Gastrocnemius medialis (tissue), 4 donors: Measurements from ENCODE around the gene ATP8B4. TPM values are rescaled to one million over a fixed set of nuclear protein-coding genes. Genes with fewer than 3 reads are reported as not detected.

Source experiments
- ATAC-seq, 2 donors: fragments of 150-250 bp; one replicate each; pipeline ENCODE4 v1.9.1; 2016
- DNase-seq, 2 donors: peaks; one replicate each; pipeline ENCODE4 v3.0.0-alpha.2; 2019
- H3K27ac ChIP-seq, 4 donors: fragments of 200-600 bp; sonication (generic); 1 replicate in 1 of 4; 2 replicates in 3 of 4; pipeline ENCODE4 v1.5.1; 2016 to 2018; ENCODE audit warnings: mild to moderate bottlenecking in 2 of 4, moderate library complexity in 1 of 4
- H3K27me3 ChIP-seq, 3 donors: fragments of 200-600 bp; sonication (generic) in 2 of 3; 1 replicate in 1 of 3; 2 replicates in 2 of 3; pipeline versions ENCODE4 v1.5.1 to v1.6.0; 2016 to 2019; ENCODE audit warnings: mild to moderate bottlenecking in 1 of 3, moderate library complexity in 1 of 3
- H3K36me3 ChIP-seq, 2 donors: fragments of 200-600 bp; sonication (generic) in 1 of 2; one replicate each; pipeline ENCODE4 v1.5.1; 2017 to 2018
- H3K4me1 ChIP-seq, 2 donors: fragments of 200-600 bp; sonication (generic) in 1 of 2; one replicate each; pipeline ENCODE4 v1.5.1; 2016 to 2017; ENCODE audit warnings: mild to moderate bottlenecking in 2 of 2
- H3K4me3 ChIP-seq, 4 donors: fragments of 200-600 bp; sonication (generic) in 3 of 4; 1 replicate in 1 of 4; 2 replicates in 3 of 4; pipeline ENCODE4 v1.5.1; 2016 to 2019; ENCODE audit warnings: mild to moderate bottlenecking in 2 of 4
- H3K9me3 ChIP-seq, 3 donors: fragments of 200-600 bp; sonication (generic) in 2 of 3; 1 replicate in 1 of 3; 2 replicates in 2 of 3; pipeline ENCODE4 v1.5.1; 2016 to 2019
- CTCF ChIP-seq, 5 experiments: fragments of 450-650 bp in 3 of 5; fragments of 200-600 bp in 2 of 5; sonication (generic) in 2 of 5; IDR thresholded peaks in 4 of 5; conservative IDR thresholded peaks in 1 of 5; 1 replicate in 4 of 5; 2 replicates in 1 of 5; pipeline ENCODE4 v1.5.1; 2016 to 2019; ENCODE audit warnings: antibody characterized with exemption in 5 of 5, mild to moderate bottlenecking in 3 of 5, moderate library complexity in 3 of 5
- POLR2A ChIP-seq, 2 donors: fragments of 450-650 bp; IDR thresholded peaks; one replicate each; pipeline ENCODE4 v1.6.1; 2017; ENCODE audit warnings: antibody characterized with exemption in 2 of 2, mild to moderate bottlenecking in 2 of 2, moderate library complexity in 2 of 2
- in situ Hi-C, 4 donors: fragments of 200-750 bp; cut with MboI; loops; one replicate each; pipeline versions ENCODE4 v1.15.0 to v1.8.0; 2017; ENCODE audit warnings: low sequenced_read_pairs in 4 of 4
- intact Hi-C: fragments of 100-400 bp; cut with DNase I; formaldehyde crosslinking; loops from one replicate; pipeline ENCODE4 v1.15.1; 2023; ENCODE audit warnings: low total_unique reads
- total RNA-seq, 4 donors: library from RNA; depleted of rRNA; stranded (reverse); fragments of >200 nt; gene quantifications; one replicate each; pipeline versions ENCODE4 v1.1.0 to v1.2.3, GENCODE V29; 2016

The ATP8B4 gene
- total RNA-seq, 4 donors from 2014 or later, result 1.7 to 3.4 (median 2.4) TPM

- DNase-seq (no peak), ATAC-seq (no peak)
- H3K27ac ChIP-seq, result no peak overlapping the region
- TF ChIP-seq POLR2A (IDR thresholded peaks at IDR 0.05), result no peak
- TF ChIP-seq CTCF (IDR thresholded peaks at IDR 0.05 in 4 of 5, conservative IDR thresholded peaks at IDR 0.05 in 1 of 5), result no peak
- H3K36me3 ChIP-seq, result no peaks in the 10 kb centered on the region
- H3K27me3 ChIP-seq, result no peaks in the 10 kb centered on the region
- intact Hi-C loops (no loop called here), in situ Hi-C loops (no loop called here)
- no peaks in the 10 kb centered on the region for H3K4me1 ChIP-seq
- no peaks in the 10 kb centered on the region for H3K9me3 ChIP-seq
- H3K4me3 ChIP-seq, result no peak overlapping the region
Observed at GRCh38 chr15:49868348-49868747, 250.7 kb downstream of the ATP8B4 start.

- no peak overlapping the region for H3K4me3 ChIP-seq
- H3K27me3 ChIP-seq, result no peaks in the 10 kb centered on the region
- intact Hi-C loops, result no loop called here
- H3K9me3 ChIP-seq, result no peaks in the 10 kb centered on the region
- ATAC-seq, result no peak
- in situ Hi-C loops, result no loop called here
- H3K36me3 ChIP-seq, result no peaks in the 10 kb centered on the region
- TF ChIP-seq POLR2A (IDR thresholded peaks at IDR 0.05), result no peak
- TF ChIP-seq CTCF (IDR thresholded peaks at IDR 0.05 in 4 of 5, conservative IDR thresholded peaks at IDR 0.05 in 1 of 5), result no peak
- DNase-seq, result no peak
- no peak overlapping the region for H3K27ac ChIP-seq
- no peaks in the 10 kb centered on the region for H3K4me1 ChIP-seq
Observed at GRCh38 chr15:49865925-49866757, 252.9 kb downstream of the ATP8B4 start.

- no peaks in the 10 kb centered on the region for H3K4me1 ChIP-seq
- H3K27ac ChIP-seq, result peak overlapping the region in 1 of 4 donors; percentile 10
- DNase-seq, result no peak
- no peak for ATAC-seq
- H3K27me3 ChIP-seq, result no peaks in the 10 kb centered on the region
- H3K9me3 ChIP-seq, result no peaks in the 10 kb centered on the region
- TF ChIP-seq POLR2A (IDR thresholded peaks at IDR 0.05) (no peak), CTCF (IDR thresholded peaks at IDR 0.05 in 4 of 5, conservative IDR thresholded peaks at IDR 0.05 in 1 of 5) (no peak)
- intact Hi-C loops, result no loop called here
- H3K36me3 ChIP-seq, result no peaks in the 10 kb centered on the region
- no peak overlapping the region for H3K4me3 ChIP-seq
- in situ Hi-C loops, result no loop called here
Observed at GRCh38 chr15:49864251-49864650, 254.8 kb downstream of the ATP8B4 start.

GRCh38 chr15:49863431-49864224, 255.4 kb downstream of the ATP8B4 start:
- Histone ChIP-seq H3K4me1 (no peaks in the 10 kb centered on the region), H3K4me3 (no peak overlapping the region), H3K9me3 (no peaks in the 10 kb centered on the region), H3K27ac (peak overlapping the region in 3 of 4 donors; percentile 10 to 28 (median 25)), H3K27me3 (no peaks in the 10 kb centered on the region), H3K36me3 (no peaks in the 10 kb centered on the region)
- peak; percentile 39 for ATAC-seq
- intact Hi-C loops, result no loop called here
- no peak for TF ChIP-seq POLR2A (IDR thresholded peaks at IDR 0.05)
- TF ChIP-seq CTCF (IDR thresholded peaks at IDR 0.05 in 4 of 5, conservative IDR thresholded peaks at IDR 0.05 in 1 of 5), result no peak
- in situ Hi-C loops, result no loop called here
- no peak for DNase-seq
